CD8-positive, alpha-beta memory T cell (primary cell): ENCODE results near the gene VPS29. TPM values are rescaled to one million over a fixed set of nuclear protein-coding genes. Genes with fewer than 3 reads are reported as not detected.
"Not testable (repeated sequence)": the region's sequence is repeated elsewhere in the genome, so short reads cannot be mapped to it uniquely, and the experiment has no call there.

Experiments used
- CTCF ChIA-PET: fragments of 350-600 bp; sonication (Branson Sonifier 250); formaldehyde crosslinking; loops from one replicate; lab custom pipeline; 2021; ENCODE audit warnings: antibody characterized with exemption; lab: Charles Lee
- POLR2A ChIA-PET: fragments of 350-600 bp; sonication (Branson Sonifier 250); formaldehyde crosslinking; loops from one replicate; lab custom pipeline; 2021; ENCODE audit warnings: antibody characterized with exemption; lab: Charles Lee
- DNase-seq, 5 donors: peaks; one replicate each; pipeline versions ENCODE4 v3.0.0 to v3.0.0-alpha.2; 2020 to 2022; ENCODE audit warnings: mixed read lengths in 1 of 5
- H3K27ac ChIP-seq: one replicate; pipeline ENCODE4 v1.7.0; 2013; ENCODE audit warnings: low read depth, mild to moderate bottlenecking, low read length, moderate library complexity
- H3K27me3 ChIP-seq: 2 replicates; pipeline ENCODE4 v1.7.0; 2013; ENCODE audit warnings: low read length, mild to moderate bottlenecking; ENCODE audit not compliant: insufficient read depth, poor library complexity, severe bottlenecking
- H3K36me3 ChIP-seq: 2 replicates; pipeline ENCODE4 v1.7.0; 2013; ENCODE audit warnings: mild to moderate bottlenecking, low read length, moderate library complexity; ENCODE audit not compliant: insufficient read depth
- H3K4me1 ChIP-seq: 2 replicates; pipeline ENCODE4 v1.7.0; 2013; ENCODE audit warnings: mild to moderate bottlenecking, low read length, moderate library complexity; ENCODE audit not compliant: insufficient read depth
- H3K4me3 ChIP-seq: 2 replicates; pipeline ENCODE4 v1.7.0; 2013; ENCODE audit warnings: mild to moderate bottlenecking, low read length
- H3K9me3 ChIP-seq: 2 replicates; pipeline ENCODE4 v1.7.0; 2013; ENCODE audit warnings: mild to moderate bottlenecking, low read length
- H3K27ac Mint-ChIP-seq, 8 donors: one replicate each; pipeline ENCODE4 v1.8.0; 2020 to 2021; ENCODE audit warnings: mixed read lengths in 8 of 8, mild to moderate bottlenecking in 6 of 8, inconsistent platforms in 3 of 8, moderate library complexity in 3 of 8
- H3K27me3 Mint-ChIP-seq, 2 donors: one replicate each; pipeline ENCODE4 v1.8.0; 2020 to 2021; ENCODE audit warnings: mixed read lengths in 2 of 2, mild to moderate bottlenecking in 1 of 2, moderate library complexity in 1 of 2
- H3K36me3 Mint-ChIP-seq, 3 donors: one replicate each; pipeline ENCODE4 v1.8.0; 2020 to 2021; ENCODE audit warnings: mixed read lengths in 3 of 3, inconsistent platforms in 1 of 3, mild to moderate bottlenecking in 1 of 3
- H3K4me1 Mint-ChIP-seq, 3 donors: one replicate each; pipeline ENCODE4 v1.8.0; 2020 to 2021; ENCODE audit warnings: mixed read lengths in 3 of 3, inconsistent platforms in 1 of 3, mild to moderate bottlenecking in 1 of 3
- H3K4me3 Mint-ChIP-seq, 7 donors: one replicate each; pipeline ENCODE4 v1.8.0; 2020 to 2021; ENCODE audit warnings: mixed read lengths in 7 of 7, mild to moderate bottlenecking in 6 of 7, moderate library complexity in 4 of 7, inconsistent platforms in 2 of 7
- H3K9me3 Mint-ChIP-seq, 5 donors: one replicate each; pipeline ENCODE4 v1.8.0; 2020 to 2022; ENCODE audit warnings: mixed read lengths in 5 of 5, mild to moderate bottlenecking in 3 of 5, moderate library complexity in 2 of 5, inconsistent platforms in 1 of 5
- polyA plus RNA-seq: library from polyadenylated mRNA; unstranded; fragments of 300-500 nt; fragmentation: Illumina TruSeq; gene quantifications from one replicate; pipeline ENCODE4 v1.2.3, GENCODE V29; 2021
- total RNA-seq, 2 experiments: library from RNA; stranded (reverse); gene quantifications; one replicate each; pipeline ENCODE4 v1.2.3, GENCODE V29; 2021

The VPS29 gene
- total and polyA plus RNA-seq, 3 experiments from 2014 or later, result 86.4 to 150 (median 88.3) TPM

DNA sequence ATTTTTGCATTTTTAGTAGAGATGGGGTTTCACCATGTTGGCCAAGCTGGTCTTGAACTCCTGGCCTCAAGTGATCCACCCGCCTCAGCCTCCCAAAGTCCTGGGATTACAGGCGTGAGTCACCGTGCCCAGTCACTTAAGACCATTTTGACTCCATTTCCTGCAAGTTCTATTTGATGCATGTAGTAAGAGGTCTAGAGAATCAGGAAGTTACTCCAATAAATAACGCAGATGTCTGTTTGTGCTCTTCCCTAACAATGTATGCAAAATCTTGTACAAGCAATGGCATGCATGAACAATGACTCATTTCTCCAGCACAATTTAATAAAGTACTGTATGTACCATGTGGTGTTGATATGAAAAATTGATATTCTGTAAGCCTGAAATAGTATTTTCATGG lies 43.3 kb upstream of the VPS29 start:
- not testable (repeated sequence) for H3K27me3 ChIP-seq, H3K4me3 Mint-ChIP-seq

GRCh38 chr12:110543965-110544364 lies 42.1 kb upstream of the VPS29 start:
- DNase-seq, result no peak
- Mint-ChIP-seq H3K4me1 (peaks cover 19 to 46% (median 32%) of the 10 kb centered on the region in 3 donors), H3K27me3 (peaks cover 0 to 2% of the 10 kb centered on the region in 2 donors), H3K4me3 (no peak overlapping the region), H3K9me3 (no peaks in the 10 kb centered on the region), H3K36me3 (peaks cover 3 to 71% (median 10%) of the 10 kb centered on the region in 3 donors), H3K27ac (peak overlapping the region in 2 of 8 donors; percentile 31 to 64)
- Histone ChIP-seq H3K4me3 (no peak overlapping the region), H3K27me3 (no peaks in the 10 kb centered on the region), H3K27ac (no peak overlapping the region), H3K36me3 (peaks cover 18% of the 10 kb centered on the region), H3K9me3 (no peaks in the 10 kb centered on the region), H3K4me1 (no peaks in the 10 kb centered on the region)
- CTCF ChIA-PET, result interaction anchor here (0.9 to 1.6 kb wide), 4 partner anchors 56 to 78 kb away, joined by 3 to 4 read pairs (median 3); no protein-coding TSS in a partner anchor
- POLR2A ChIA-PET, result no interaction called here

More for the DNA sequence above, 43.3 kb upstream of the VPS29 start:
- POLR2A ChIA-PET, H3K9me3 ChIP-seq, H3K9me3 Mint-ChIP-seq, H3K4me1 ChIP-seq, H3K4me3 ChIP-seq, H3K27ac Mint-ChIP-seq, H3K27ac ChIP-seq, DNase-seq, H3K27me3 Mint-ChIP-seq, CTCF ChIA-PET: not testable (repeated sequence)
- H3K36me3 ChIP-seq, result peaks cover 13% of the 10 kb centered on the region
- H3K36me3 Mint-ChIP-seq, result peaks cover 3 to 66% (median 12%) of the 10 kb centered on the region in 3 donors
- H3K4me1 Mint-ChIP-seq, result peaks cover 24 to 54% (median 39%) of the 10 kb centered on the region in 3 donors

DNA sequence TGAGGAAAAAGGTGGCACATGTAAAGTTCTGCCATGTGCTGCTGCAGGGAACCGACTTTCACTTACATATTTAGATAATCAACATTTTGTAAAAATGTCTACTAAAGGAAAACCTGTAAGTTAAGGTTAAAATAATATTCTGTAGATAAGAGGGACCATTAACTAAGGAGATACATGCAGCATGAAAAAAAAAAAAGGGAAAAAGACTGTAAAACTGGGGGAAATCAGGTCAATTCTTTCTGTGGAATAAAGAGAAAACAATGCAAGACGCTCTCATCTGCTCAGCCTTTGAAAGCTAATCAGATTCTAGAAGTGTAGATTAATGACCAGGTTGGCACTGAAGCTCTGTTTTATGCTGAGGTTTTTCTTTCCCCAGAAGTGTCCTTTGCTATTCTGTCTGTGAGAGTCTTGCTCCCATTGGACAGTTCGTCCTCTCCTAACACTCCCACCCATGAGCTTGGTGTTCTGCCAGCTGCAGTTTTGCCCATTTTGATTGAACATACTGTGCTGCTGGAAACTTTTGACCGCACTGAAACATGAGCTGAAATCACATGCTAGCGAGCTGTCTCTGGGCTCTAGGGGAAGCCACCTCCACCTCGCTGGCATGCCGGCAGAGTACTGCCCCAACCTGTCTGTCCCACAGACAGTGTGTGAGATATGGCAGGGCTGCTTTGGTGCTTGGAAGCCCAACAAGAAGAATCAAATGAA lies 41.5 kb upstream of the VPS29 start:
- H3K27ac ChIP-seq, result no peak overlapping the region
- Mint-ChIP-seq H3K27me3 (peaks cover 0 to 2% of the 10 kb centered on the region in 2 donors), H3K27ac (peak overlapping the region in 5 of 8 donors; percentile 18 to 64 (median 31)), H3K36me3 (peaks cover 3 to 71% (median 10%) of the 10 kb centered on the region in 3 donors), H3K4me3 (no peak overlapping the region), H3K9me3 (no peaks in the 10 kb centered on the region), H3K4me1 (peaks cover 18 to 40% (median 28%) of the 10 kb centered on the region in 3 donors)
- ChIA-PET POLR2A (no interaction called here), CTCF (interaction anchor here (0.9 to 1.6 kb wide), 4 partner anchors 57 to 77 kb away, joined by 3 to 4 read pairs (median 3); no protein-coding TSS in a partner anchor)
- no peaks in the 10 kb centered on the region for H3K27me3 ChIP-seq
- H3K4me3 ChIP-seq, result no peak overlapping the region
- DNase-seq, result no peak
- H3K9me3 ChIP-seq, result no peaks in the 10 kb centered on the region
- H3K36me3 ChIP-seq, result peaks cover 21% of the 10 kb centered on the region
- H3K4me1 ChIP-seq, result no peaks in the 10 kb centered on the region

GRCh38 chr12:110540048-110540447 lies 38.1 kb upstream of the VPS29 start:
- no peak for DNase-seq
- H3K4me3 ChIP-seq, result no peak overlapping the region
- no peak overlapping the region for H3K27ac ChIP-seq
- H3K4me3 Mint-ChIP-seq, result no peak overlapping the region
- peaks cover 3 to 80% (median 21%) of the 10 kb centered on the region in 3 donors for H3K36me3 Mint-ChIP-seq
- no peaks in the 10 kb centered on the region for H3K4me1 ChIP-seq
- peaks cover 39% of the 10 kb centered on the region for H3K36me3 ChIP-seq
- no peaks in the 10 kb centered on the region for H3K9me3 ChIP-seq
- peaks cover 10 to 22% (median 15%) of the 10 kb centered on the region in 3 donors for H3K4me1 Mint-ChIP-seq
- H3K27ac Mint-ChIP-seq, result peak overlapping the region in 1 of 8 donors; percentile 78
- H3K9me3 Mint-ChIP-seq, result no peaks in the 10 kb centered on the region
- H3K27me3 Mint-ChIP-seq, result peaks cover 0 to 2% of the 10 kb centered on the region in 2 donors
- POLR2A ChIA-PET, result no interaction called here
- no peaks in the 10 kb centered on the region for H3K27me3 ChIP-seq
- CTCF ChIA-PET, result no interaction called here

DNA sequence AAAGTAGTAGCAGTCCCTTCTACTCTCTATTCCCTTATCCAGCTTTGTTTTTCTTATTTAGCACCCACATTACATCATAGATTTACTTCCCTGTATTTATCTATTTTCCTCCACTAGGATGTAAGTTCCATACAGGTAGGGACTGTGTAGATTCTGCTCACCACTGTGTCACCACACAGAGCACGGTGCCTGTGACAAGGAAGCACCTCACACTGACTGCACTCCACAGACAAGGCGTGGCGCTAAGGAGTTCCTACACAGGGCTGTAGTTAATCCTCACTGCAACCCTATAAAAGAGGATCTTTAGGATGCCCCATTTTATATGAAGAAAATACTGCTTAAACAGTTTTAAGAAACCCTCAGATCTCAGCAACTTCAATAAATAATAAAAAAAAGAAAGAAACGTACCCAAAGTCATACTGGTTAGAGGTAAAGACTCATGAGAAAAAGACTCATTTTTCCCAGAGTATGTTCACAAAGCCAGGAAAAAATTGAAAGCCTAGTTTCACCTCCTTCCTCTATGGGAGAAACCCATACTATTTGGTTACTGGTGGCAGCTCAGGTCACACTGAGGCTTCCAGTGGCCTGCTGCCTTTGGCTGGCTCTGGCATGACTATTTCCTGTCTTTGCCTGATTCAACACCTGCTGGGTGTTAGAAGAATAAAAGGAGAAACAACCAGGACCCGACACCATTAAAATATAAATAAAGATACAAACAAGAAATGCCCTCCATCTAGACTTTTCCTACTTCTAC lies 37.1 kb upstream of the VPS29 start:
- H3K4me1 ChIP-seq, result no peaks in the 10 kb centered on the region
- no peak overlapping the region for H3K4me3 Mint-ChIP-seq

DNA sequence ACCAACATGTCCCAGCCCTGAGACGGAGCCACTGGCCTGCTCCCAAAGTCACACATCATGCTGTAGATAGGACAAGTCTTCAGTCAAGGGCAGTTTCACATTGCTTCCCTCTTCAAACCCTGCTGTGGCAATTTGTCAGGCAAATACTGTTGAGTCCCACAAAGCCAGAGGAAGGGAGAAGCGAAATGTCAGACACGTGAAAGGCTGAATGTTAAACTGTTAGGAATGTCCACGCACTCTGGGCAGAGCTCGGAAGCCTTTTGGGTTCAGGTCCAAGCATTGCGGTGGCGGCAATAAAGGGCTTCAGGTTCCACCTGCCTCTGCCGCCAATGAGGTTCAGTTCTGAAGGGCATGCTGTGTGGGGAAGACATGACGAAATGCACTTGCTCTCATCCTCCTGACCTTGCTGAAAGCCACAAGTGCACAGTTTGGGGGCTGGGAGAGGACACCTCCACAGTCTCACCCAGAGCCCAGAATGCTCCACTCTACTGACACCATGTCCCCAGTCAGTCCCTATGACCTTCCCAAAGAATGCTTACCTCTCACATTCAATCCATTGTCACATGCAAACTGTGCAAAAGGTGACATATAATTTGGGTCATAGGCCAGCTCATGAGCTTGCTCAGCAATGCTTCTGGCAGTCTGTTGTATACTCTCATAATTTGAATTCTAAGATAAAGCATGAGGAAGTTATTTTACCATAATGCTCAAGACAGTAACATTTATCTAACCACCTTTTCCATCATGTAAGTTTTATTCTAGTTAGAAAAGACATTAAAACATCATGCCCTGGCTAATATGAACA lies 35.9 kb upstream of the VPS29 start:
- H3K4me3 ChIP-seq, result no peak overlapping the region
- Mint-ChIP-seq H3K4me1 (peaks cover 6 to 12% (median 9%) of the 10 kb centered on the region in 3 donors), H3K27ac (peak overlapping the region in 4 of 8 donors; percentile 11 to 71 (median 50)), H3K27me3 (peaks cover 0 to 2% of the 10 kb centered on the region in 2 donors), H3K4me3 (no peak overlapping the region), H3K9me3 (no peaks in the 10 kb centered on the region), H3K36me3 (peaks cover 0 to 80% (median 20%) of the 10 kb centered on the region in 3 donors)
- ChIA-PET CTCF (interaction anchor here (0.9 kb wide), 1 partner anchor 8 kb away, joined by 3 read pairs; no protein-coding TSS in a partner anchor), POLR2A (interaction anchor here (0.5 kb wide), 1 partner anchor 57 kb away, joined by 3 read pairs; no protein-coding TSS in a partner anchor)
- no peaks in the 10 kb centered on the region for H3K4me1 ChIP-seq
- no peaks in the 10 kb centered on the region for H3K27me3 ChIP-seq
- no peaks in the 10 kb centered on the region for H3K9me3 ChIP-seq
- no peak overlapping the region for H3K27ac ChIP-seq
- DNase-seq, result no peak
- H3K36me3 ChIP-seq, result peaks cover 39% of the 10 kb centered on the region

More for the DNA sequence above, 37.1 kb upstream of the VPS29 start:
- no peak for DNase-seq
- Mint-ChIP-seq H3K36me3 (peaks cover 3 to 83% (median 21%) of the 10 kb centered on the region in 3 donors), H3K27me3 (peaks cover 0 to 2% of the 10 kb centered on the region in 2 donors), H3K27ac (peak overlapping the region in 5 of 8 donors; percentile 24 to 83 (median 33)), H3K9me3 (no peaks in the 10 kb centered on the region), H3K4me1 (peaks cover 15 to 21% (median 15%) of the 10 kb centered on the region in 3 donors)
- Histone ChIP-seq H3K27me3 (no peaks in the 10 kb centered on the region), H3K9me3 (no peaks in the 10 kb centered on the region), H3K36me3 (peaks cover 39% of the 10 kb centered on the region), H3K4me3 (no peak overlapping the region), H3K27ac (no peak overlapping the region)
- ChIA-PET CTCF (interaction anchor here (0.9 kb wide), 1 partner anchor 9 kb away, joined by 3 read pairs; no protein-coding TSS in a partner anchor), POLR2A (no interaction called here)

GRCh38 chr12:110536834-110537604 lies 35.1 kb upstream of the VPS29 start:
- CTCF ChIA-PET, result no interaction called here
- Mint-ChIP-seq H3K9me3 (no peaks in the 10 kb centered on the region), H3K27ac (peak overlapping the region in 4 of 8 donors; percentile 3 to 71 (median 46)), H3K4me3 (no peak overlapping the region), H3K4me1 (peaks cover 6 to 9% (median 9%) of the 10 kb centered on the region in 3 donors), H3K36me3 (peaks cover 0 to 81% (median 20%) of the 10 kb centered on the region in 3 donors), H3K27me3 (peaks cover 0 to 2% of the 10 kb centered on the region in 2 donors)
- Histone ChIP-seq H3K4me1 (no peaks in the 10 kb centered on the region), H3K4me3 (no peak overlapping the region), H3K36me3 (peaks cover 39% of the 10 kb centered on the region), H3K27ac (no peak overlapping the region), H3K9me3 (no peaks in the 10 kb centered on the region), H3K27me3 (no peaks in the 10 kb centered on the region)
- no peak for DNase-seq
- POLR2A ChIA-PET, result interaction anchor here (0.5 to 0.6 kb wide), 3 partner anchors 56 to 99 kb away, joined by 3 to 5 read pairs (median 3); no protein-coding TSS in a partner anchor
